Fibroblast of mammary gland (primary cell): ENCODE measurements around the gene CACNA1C.

Source experiments
- DNase-seq: peaks from one replicate; pipeline ENCODE4 v3.0.0-alpha.2; 2010; ENCODE audit warnings: low read depth
- H3K4me3 ChIP-seq: 2 replicates; pipeline ENCODE4 v1.5.1; 2011; ENCODE audit warnings: low read depth, mild to moderate bottlenecking, low read length, moderate library complexity; ENCODE audit not compliant: control insufficient read depth
- TF ChIP-seq, protein P1 (sequence below): conservative IDR thresholded peaks from 2 replicates; pipeline ENCODE4 v1.5.1; 2011; ENCODE audit warnings: low read depth, low read length, inconsistent platforms; ENCODE audit not compliant: control insufficient read depth, insufficient read depth

The CACNA1C gene

DNA sequence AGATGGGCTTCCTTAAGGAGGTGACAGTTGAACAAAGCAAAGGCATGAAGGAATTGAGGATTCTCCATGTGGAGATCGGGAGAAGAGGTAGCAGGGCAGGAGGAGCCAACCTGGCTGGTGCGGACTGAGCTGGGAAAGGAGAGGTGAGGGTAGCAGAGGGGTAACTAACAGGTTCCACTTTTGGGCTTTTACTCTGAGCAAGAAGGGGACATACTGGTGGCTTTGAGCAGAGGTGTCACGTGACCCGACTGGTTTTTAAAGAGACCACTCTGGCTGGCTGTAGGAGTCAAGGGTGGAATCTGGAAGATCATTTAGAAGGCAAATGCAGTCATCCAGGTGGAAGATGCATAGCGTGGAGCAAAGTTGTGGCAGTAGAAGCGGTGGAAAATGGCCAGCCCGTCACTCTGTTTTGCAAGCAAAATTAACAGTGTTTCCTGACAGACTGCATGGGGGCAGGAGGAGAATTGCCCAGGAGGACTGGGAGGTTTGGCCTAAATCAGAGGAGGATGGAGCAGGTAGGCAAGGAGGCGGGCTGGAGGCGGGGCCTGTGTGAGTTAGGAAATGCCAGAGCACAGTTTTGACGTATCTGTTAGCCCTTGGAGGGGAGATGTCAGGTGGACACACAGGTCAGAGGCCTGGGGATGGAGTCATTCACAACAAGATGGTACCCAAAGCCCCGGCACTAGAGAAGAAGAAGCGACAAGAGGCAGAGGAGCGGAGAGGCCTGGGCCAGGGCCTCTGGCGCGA, 585.7 kb downstream of the CACNA1C start:
- TF ChIP-seq, protein P1, sequence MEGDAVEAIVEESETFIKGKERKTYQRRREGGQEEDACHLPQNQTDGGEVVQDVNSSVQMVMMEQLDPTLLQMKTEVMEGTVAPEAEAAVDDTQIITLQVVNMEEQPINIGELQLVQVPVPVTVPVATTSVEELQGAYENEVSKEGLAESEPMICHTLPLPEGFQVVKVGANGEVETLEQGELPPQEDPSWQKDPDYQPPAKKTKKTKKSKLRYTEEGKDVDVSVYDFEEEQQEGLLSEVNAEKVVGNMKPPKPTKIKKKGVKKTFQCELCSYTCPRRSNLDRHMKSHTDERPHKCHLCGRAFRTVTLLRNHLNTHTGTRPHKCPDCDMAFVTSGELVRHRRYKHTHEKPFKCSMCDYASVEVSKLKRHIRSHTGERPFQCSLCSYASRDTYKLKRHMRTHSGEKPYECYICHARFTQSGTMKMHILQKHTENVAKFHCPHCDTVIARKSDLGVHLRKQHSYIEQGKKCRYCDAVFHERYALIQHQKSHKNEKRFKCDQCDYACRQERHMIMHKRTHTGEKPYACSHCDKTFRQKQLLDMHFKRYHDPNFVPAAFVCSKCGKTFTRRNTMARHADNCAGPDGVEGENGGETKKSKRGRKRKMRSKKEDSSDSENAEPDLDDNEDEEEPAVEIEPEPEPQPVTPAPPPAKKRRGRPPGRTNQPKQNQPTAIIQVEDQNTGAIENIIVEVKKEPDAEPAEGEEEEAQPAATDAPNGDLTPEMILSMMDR, result no peak
- no peak overlapping the region for H3K4me3 ChIP-seq
- DNase-seq, result no peak

GRCh38 chr12:2639020-2639298, 586.2 kb downstream of the CACNA1C start:
- TF ChIP-seq, protein P1, result no peak
- H3K4me3 ChIP-seq, result no peak overlapping the region
- no peak for DNase-seq

DNA sequence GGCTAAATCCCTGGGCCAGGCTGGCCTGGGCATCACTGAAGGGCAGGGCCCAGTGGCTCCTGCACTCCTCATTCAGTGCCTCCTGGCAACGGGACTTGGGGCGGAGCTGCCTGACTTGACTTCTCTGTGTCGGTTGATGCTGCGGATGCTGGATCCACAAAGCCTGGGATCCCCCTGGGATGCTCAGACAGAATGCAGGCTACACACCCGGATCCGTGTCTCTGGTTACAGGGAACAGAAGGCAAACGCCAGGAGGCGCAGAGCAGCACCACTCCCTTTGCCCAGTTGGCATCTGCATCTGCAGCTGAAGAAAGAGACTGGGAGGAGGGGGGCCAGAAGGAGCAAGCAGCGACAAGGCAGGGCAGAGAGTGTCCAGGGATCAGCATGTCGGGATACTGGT, 587.5 kb downstream of the CACNA1C start:
- TF ChIP-seq, protein P1, result peak; percentile 34

DNA sequence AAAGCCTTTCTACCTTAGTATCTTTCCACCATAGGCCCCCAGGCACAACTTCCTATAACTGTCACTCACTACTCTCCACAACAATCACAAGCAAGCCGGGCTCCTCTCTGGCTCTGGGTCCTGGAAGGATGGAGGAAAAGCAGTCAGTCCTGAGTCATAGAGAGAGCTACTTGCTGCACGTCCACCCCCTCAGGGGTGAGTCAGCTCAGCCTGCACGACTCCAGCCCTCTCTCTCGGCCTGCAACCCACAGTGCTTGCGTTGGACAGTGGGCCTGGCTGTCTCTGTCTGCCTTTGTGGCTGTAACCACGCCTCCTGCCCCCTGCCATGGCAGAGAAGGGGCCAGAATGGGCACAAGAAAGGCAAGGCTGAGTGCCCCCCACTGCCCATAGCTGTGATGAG, 587.9 kb downstream of the CACNA1C start:
- peak; percentile 98 for DNase-seq
- TF ChIP-seq, protein P1, result no peak
- H3K4me3 ChIP-seq, result no peak overlapping the region

More for the DNA sequence above, 587.5 kb downstream of the CACNA1C start:
- peak; percentile 86 for DNase-seq
- H3K4me3 ChIP-seq, result no peak overlapping the region

DNA sequence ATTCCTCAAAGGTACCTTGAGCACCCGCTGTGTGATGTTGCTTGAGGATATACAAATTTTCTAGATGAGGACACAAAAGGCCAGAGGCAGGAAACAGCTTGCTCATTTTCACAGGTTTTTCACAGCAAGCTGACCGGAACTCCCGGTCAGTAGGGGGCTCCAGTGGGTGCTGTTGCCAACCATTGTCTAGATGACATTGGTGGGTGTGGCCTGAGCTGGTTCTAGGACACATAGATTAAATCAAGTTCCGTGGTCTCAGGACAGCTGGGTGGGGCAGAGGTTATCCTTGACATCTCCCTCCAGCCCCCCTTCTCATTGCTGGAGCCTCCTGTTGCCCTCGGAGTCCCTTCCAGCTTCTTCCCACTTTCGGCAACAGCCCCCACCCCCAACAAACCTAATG, 588.4 kb downstream of the CACNA1C start:
- TF ChIP-seq, protein P1, result peak; percentile 50
- peak; percentile 51 for DNase-seq
- H3K4me3 ChIP-seq, result no peak overlapping the region

DNA sequence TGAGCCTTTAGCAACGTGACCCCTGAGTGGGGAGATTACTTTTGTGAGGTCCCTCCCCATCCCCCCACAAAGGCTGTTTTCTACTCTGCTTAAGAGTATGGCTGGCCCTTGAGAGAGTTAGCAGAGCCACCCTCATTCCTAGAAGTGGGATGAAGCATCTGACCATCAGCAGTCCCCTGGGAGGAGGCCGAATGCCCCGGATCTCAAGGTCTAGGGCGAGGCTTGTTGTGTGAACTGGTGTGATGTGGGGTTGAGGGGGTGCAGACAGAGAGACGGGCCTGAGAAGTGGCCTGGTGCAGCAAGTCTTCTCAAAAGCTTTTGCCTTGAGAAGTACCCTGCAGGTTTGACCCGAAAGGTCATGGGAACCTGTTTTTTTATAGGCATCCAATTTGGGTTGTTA, 589.0 kb downstream of the CACNA1C start:
- TF ChIP-seq, protein P1, result no peak
- no peak for DNase-seq
- no peak overlapping the region for H3K4me3 ChIP-seq
